NT2/D1 (cell line): ENCODE results near the gene CTAGE1.

ENCODE experiments used
- SUZ12 ChIP-seq: IDR thresholded peaks from 2 replicates; pipeline ENCODE4 v1.6.1; 2011; ENCODE audit not compliant: insufficient read length, insufficient read depth; ENCODE audit errors: extremely low read depth
- YY1 ChIP-seq: IDR thresholded peaks from 2 replicates; pipeline ENCODE4 v1.6.1; 2011; ENCODE audit not compliant: insufficient read length, insufficient read depth
- ZNF274 ChIP-seq: IDR thresholded peaks from 2 replicates; pipeline ENCODE4 v1.6.1; 2011; ENCODE audit warnings: mild to moderate bottlenecking, low read depth, low read length

- no peak for TF ChIP-seq ZNF274
- TF ChIP-seq YY1 = no peak
- no peak for TF ChIP-seq SUZ12
Observed at GRCh38 chr18:22420652-22421051, 2.9 kb upstream of the CTAGE1 start.
